GM19452 (cell line): Measurements from ENCODE around the gene GSK3B.
"Not testable (repeated sequence)": the region's sequence is repeated elsewhere in the genome, so short reads cannot be mapped to it uniquely, and the experiment has no call there.

Experiments
- ATAC-seq: cut with Tn5 transposase; IDR thresholded peaks from one replicate; pipeline ENCODE4 v1.9.1; 2021; ENCODE audit not compliant: unreplicated experiment

The GSK3B gene

DNA sequence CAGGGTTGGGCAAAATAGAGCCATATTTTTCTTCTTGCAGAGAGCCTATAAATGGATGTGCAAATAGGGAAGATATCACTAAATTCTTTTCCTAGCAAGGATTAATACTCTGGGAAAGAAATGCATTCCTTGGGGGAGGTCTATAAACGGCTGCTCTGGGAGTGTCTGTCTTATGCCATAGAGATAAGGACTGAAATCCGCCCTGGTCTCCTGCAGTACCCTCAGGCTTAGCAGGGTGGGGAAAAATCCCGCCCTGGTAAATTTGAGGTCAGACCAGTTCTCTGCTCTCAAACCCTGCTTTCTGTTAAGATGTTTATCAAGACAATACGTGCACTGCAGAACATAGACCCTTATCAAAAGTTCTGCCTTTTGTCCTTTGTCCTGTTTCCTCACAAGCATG is 205.6 kb downstream of the GSK3B start:
- ATAC-seq, result not testable (repeated sequence)

DNA sequence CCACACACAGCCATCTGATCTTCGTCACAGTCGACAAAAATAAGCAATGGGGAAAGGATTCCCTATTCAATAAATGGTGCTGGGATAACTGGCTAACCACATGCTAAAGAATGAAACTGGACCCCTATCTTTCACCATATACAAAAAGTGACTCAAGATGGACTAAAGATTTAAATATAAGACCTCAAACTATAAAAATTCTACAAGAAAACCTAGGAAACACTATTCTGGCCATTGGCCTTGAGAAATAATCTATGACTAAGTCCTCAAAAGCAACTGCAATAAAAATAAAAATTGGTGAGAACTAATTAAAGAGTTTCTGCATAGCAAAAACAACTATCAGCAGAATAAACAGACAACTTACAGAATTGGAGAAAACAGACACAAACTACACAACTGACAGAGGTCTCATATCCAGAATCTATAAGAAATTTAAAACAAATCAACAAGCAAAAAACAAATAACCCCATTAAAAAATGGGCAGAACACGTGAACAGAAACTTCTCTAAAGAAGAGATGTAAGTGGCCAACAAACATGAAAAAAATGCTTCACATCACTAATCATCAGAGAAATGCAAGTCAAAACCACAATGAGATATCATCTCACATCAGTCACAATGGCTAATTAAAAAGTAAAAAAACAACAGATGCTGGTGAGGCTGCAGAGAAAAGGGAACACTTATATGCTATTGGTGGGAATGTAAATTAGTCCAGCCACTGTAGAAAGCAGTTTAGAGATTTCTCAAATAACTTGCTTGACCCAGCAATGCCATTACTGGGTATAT is 208.3 kb downstream of the GSK3B start:
- no peak for ATAC-seq

DNA sequence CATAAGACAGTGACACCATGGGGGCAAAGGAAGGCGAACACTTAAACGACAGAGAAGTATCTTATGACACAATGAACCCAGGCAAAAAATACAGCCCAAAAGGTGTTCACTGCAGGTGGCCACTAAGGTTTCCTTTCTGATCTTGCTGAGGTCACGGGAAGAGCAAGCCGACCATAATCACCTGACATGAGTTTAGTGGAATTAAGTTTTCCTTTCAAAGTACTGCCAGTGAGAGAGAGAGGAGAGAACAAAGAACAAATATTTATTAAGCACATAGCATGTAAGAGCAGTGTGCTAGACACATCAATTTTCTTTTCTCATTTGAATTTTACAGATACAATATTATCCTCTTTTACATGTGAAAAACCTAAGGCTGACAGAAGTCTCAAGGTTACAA is 210.1 kb downstream of the GSK3B start:
- ATAC-seq, result no peak

DNA sequence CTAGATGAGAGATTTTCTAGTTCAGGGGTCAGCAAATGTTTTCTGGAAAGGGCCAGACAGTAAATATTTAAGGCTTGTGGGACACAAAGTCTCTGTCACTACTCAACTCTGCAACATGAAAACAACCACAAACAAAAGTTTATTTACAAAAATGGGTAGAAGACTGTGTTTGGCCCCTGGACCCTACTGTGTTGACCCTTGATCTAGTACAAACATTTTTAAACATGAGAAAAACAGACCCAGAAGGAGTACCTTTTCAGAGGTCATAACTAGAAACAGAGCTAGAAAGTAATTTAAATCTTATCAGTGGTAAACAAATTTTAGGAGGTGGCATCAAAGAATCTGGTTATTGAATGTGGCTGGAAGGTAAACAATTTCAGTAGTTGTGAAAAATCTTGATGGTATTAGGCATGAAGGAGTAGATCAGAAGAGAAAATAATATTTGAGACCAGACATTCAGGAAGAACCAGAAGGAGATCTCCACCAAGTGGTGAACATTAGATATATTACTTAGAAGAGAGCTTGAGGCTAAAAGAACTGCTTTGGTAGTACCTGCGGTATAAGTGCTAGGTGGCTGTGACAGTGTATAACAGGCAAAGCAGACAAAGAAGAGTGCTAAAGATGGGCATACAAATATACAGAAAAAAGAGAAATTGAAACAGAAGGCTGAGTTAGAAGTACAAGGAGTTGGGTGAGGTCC is 210.6 kb downstream of the GSK3B start:
- no peak for ATAC-seq

DNA sequence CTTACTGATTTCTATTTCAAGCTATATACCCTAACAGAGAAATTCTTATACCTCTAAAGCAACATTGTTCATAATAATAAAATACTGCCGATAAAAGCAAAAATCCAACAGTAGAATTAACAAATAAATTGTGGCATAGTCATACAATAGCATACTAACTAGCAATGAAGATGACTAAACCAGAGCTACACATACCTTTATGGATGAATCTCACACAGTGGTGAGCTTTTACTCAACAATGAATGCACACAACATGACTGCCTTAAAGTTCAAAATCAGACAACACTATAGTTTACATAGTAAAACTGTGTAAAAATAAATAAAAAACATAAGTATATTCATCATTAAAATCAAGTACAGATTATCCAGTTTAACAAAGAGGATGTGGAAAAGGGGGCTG is 213.3 kb downstream of the GSK3B start:
- ATAC-seq, result no peak

DNA sequence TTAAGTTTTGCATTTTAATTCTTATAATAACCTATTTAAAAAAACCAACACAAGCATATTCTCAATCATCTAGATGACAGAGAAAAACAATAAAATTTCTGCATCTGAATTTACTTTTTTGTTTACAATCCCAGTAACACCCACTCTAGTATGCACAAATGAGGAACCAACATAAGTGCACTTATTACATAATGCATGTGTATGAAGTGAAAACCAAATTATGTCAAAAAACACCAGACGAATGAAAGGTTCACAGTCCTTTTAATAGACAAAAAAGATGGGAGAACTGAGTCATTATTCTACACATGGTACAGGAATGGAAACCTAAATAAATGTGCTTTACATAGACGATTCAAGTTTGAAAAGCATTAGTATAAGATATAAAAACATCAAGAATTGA is 220.6 kb downstream of the GSK3B start:
- ATAC-seq, result no peak

DNA sequence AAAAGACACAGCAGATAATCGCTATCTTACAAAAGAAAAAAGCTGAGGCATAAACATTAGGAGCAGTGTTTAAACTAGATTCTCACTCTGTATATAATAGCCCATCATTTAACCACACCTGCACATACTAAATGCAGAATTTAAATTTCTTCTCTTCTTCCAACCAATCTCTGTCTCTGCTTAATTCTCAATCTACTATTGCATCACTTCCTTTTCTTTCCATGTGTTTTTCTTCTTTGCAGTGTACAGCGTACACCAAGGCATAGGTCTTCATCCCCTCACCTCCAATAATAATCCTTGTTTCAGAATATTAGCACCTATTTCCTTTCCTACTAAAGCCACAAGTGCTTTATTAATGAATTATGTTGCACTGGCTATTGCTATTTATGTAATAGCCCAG is 221.5 kb downstream of the GSK3B start:
- ATAC-seq, result no peak

DNA sequence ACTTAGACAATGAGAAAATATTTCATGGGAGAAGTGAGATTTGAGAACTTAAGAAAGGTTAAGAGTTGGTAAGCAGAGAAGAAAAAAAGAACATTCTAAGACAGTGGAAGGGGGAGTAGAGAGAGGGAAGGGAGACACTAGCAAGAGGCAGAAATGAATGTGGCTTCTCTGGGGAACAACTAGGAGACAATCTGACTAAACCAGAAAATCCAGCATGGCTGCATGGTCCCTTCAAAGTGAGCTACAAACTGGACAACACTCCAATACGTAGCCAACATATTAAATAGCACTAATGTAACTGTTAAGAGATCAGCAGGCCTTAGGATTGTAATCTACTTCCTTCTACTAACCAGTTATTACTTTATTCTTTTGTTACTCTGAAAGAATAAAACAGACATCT is 222.7 kb downstream of the GSK3B start:
- no peak for ATAC-seq

DNA sequence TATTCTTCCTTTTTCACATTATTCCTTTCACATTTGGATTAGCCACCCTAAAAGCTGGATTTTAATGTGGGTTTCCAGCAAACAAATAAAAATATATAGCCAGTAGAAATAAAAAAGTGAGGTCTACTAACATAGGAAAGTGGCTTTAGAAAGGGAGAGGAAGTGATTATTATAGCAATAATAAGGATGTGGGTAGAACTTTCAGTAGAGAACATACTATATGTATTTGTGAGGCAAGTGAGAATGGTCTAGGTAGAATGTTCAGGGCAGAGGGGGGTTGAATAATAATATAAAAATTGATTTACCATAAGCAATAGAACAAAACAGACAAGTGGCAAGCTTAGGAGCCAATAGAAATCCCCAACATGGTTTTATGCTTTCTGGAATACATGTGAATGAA is 223.7 kb downstream of the GSK3B start:
- ATAC-seq, result no peak

DNA sequence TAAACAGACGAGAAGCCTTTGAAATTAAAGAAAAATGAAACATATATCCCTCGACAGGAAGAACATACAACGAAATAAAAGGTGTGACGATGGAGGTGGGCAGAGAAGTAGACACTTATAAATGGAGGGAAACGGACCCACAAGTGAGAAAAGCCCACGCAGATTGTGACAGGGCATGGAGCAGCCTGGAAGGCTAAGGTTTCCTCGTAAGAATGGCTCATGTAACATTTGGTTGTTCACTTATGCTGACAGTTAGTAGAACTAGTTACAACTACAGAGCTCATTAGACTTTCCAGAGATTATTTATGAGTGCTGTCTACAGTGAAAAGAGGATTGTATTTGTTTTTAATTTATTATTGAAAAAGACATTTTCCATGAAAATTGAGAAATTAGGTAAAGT is 229.8 kb downstream of the GSK3B start:
- no peak for ATAC-seq

DNA sequence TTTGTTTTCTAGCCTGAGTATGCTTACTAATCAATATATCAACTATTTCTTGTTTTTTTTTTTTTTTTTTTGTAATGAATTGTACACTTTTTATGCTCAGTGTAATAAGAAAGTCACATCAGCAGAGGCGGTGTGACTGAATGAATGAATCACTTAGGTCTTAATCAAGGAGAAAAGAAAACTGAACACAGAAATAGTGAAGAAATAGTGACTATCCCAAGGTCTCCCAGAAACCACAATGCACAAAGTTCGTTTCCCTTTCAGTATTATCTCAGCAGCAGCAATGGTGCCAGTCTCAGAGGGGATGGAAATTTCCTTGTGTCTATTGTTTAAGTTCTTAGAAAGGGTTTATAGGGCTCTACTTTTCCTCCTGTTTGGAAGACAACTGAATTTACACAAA is 231.6 kb downstream of the GSK3B start:
- ATAC-seq, result no peak

DNA sequence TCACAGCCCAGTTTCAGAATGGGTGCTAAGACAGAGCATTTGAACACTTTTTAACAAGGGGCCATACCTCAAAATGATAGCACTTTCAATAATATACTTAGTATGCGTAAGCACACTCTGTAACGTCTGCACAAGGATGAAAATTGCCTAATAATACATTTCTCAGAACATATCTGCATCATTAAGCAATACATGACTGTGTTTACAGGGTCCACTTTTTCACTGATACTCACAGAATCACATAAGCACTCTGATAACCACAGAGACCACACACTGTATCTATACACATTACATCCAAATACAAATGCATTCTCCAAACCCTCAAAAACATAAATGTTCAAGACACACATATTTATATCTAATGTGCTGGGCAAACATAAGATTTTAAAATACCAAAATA is 232.6 kb downstream of the GSK3B start:
- no peak for ATAC-seq

DNA sequence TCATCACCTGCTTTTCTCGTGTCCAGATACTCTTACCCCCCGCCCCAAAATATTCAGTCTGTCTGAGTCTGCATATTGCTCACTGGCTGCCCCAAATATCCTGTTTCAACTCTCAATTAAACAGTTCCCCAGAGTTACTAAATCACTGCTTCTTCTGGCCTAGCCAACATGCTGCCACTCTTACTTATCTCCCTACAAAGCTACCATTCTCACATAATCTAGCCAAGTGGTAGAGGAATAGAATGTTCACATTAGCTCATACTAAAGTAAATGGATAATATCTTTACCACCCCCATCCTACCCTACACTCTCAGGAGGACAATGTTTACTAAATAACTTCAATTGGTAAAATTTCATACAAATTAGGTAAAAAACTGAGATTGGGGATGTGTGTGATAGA is 234.5 kb downstream of the GSK3B start:
- no peak for ATAC-seq

DNA sequence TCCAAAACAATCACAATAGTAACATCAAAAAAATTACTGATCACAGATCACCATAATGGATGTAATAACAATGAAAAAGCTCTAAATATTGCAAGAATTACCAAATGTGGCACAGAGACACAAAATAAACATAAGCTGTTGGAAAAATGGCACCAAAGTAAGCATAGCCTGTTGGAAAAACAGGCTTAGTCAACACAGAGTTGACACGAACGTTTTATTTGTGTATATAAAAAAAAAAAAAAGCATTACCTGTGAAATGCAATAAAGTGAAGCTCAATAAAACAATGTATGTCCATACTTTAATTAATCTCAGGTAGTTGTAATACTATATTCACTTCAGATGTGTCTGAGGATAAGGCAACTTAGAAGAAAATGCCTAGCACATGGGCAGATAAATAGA is 235.3 kb downstream of the GSK3B start:
- ATAC-seq, result no peak

DNA sequence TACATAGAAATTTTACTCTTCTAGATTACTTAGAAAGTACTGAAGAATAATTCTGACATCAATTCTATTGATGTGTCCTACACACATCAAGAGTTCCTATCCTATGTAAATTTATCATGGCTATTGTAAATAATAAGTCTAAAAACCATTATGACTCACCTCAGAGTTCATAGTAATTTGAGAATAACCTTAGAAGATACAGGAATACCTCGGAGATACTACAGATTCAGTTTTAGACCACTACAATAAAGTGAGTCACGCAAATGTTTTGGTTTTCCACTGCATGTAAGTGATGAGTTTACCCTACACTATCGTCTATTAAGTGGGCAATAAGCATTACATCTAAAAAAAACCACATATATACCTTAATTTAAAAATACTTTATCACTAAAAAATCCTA is 237.6 kb downstream of the GSK3B start:
- no peak for ATAC-seq

DNA sequence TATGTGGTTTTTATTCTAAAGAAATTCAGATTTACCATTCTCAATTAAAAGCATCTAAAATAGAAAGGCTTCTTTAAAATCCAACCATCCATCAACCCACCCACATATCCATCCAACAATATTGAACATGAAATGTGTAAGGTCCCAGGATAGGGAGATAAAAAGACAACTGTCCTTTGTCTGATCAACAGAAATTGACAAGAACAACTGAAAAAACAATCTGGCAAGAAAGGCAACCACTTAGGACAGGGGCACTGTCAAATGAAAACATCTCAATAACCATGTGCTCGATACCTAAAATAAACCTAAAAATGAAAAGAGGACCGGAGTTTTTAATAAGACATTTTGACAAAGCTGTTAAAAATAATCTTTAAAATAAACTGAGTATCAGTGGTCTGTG is 245.1 kb downstream of the GSK3B start:
- no peak for ATAC-seq

DNA sequence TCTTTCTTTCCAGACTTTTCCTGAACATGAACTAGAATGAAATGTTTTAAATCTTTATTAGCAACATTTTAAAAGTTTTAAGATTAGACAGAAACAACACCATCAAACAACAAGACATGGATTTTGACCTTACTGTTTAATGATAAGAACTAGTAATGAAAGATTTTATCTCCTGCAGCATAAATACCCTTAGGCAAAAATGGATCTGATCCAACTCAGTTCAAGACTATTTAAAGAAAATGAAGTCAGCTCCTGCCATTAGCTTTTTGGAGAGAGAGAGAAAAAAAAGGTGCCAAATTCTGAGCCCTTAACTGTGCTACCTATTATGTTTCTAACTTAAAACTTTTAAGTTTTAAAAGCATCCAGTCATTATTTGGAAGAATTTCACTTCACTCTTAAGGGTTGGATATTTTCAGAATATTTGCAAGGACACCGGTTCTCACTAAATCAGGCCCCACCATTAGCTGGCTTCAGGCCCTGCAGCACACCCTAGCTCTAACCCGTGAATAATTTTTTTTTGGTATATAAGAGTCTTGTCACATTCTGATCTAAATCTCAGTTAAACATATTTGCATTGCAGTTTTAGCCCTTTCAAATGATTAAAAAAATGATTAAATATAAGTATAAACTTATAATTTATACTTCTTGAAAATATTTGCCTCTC is 252.3 kb downstream of the GSK3B start:
- ATAC-seq, result no peak

DNA sequence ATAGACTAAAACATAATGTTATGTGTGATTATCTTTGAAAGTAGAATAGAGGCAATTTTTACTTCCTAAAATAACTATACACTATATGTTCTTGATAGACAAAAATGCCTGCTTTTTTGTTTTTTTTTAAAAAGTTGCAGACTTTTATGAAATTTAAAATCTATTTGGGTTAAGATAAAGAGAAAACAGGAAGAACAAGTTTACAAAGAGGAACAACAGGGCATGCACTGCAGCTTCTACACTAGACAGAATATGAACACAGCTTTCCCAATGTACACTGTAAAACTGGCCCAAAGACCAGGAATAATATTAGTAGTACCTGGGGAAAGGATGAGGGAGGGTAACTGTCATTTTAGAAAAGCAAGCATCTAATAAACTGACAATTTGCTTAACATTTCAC is 258.7 kb downstream of the GSK3B start:
- no peak for ATAC-seq

DNA sequence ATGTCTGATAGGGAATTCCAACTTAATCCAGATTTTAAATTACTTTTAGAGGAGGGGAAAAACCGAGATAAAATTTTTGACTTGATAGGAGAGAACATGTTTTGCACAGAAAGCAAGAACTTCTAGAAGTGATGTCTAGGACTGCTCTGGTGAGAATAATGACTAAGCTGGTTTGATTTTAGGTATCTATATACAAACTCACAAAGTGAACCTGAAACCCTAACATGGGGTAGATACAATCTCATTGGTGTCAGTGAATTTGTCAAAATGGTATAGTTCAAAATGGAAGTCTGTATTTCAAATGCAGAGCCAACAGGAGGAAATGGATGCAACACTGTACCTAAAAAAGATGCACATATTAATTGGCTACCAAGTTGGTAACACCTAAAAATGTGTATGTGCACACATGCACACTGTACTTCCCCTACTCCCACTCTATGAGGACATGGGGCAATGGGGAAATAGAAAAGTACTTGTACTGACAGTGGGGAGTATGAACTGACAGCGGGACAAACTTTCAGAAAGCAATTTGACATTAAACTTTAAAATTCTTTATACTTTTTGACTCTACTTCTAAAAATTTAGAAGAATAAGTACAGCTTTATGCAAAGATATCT is 259.4 kb downstream of the GSK3B start:
- ATAC-seq, result no peak

DNA sequence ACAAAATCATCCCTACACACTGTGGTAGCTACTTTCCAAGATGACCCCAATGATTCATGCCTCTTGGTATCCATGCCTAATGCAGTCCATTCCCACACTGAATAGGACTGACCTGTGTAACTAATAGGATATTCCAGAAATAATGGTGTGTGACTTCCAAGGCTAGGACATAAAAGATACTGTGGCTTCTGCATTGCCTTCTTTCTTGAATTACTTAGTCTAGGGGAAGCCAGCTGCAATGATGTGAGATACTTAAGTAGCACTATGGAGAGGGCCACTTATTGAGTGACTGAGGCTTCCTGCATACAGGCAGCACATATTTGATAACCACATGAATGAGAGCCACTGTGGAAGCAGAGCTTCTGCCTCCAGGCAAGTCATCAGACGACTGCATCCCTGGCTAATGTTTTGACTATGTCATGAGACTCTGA is 262.3 kb downstream of the GSK3B start:
- no peak for ATAC-seq

DNA sequence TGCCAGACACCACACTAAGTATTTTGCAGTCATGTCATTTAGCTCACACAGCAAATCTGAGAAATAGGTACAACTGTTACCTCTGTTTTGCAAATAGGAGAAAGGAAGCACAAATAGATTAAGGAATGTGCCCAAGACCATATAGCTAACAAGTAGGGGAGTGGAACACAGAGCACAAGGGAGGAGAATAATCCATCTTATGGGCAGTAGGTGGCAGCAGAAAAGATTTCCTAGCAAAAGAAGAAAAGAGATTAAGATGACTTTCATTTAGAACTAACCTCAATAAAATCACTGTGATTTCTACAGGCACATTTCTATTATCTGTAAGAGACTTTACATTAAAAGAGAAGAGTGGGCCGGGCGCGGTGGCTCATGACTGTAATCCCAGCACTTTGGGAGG is 263.2 kb downstream of the GSK3B start:
- ATAC-seq, result no peak

DNA sequence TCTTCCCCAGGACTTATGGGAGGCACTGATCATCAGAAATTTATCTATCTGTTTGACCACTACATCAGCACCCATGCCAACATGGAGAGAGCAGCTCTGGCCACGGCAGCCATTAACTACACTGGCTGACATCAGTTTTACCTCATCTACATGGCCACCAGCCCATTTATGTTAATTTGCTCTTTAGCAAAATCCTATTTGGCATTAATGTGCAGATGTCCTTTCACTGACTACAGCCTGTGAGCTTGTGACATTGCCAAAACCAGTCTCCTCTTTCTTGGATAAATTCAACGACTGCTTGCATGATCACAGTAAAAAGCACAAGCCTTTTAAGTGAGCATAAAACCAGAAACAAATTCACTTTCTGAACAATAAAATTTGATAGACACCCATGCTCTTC is 264.8 kb downstream of the GSK3B start:
- ATAC-seq, result no peak
